ENCODE data around the gene OR1J2.

The OR1J2 gene, protein sequence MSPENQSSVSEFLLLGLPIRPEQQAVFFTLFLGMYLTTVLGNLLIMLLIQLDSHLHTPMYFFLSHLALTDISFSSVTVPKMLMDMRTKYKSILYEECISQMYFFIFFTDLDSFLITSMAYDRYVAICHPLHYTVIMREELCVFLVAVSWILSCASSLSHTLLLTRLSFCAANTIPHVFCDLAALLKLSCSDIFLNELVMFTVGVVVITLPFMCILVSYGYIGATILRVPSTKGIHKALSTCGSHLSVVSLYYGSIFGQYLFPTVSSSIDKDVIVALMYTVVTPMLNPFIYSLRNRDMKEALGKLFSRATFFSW

DNA sequence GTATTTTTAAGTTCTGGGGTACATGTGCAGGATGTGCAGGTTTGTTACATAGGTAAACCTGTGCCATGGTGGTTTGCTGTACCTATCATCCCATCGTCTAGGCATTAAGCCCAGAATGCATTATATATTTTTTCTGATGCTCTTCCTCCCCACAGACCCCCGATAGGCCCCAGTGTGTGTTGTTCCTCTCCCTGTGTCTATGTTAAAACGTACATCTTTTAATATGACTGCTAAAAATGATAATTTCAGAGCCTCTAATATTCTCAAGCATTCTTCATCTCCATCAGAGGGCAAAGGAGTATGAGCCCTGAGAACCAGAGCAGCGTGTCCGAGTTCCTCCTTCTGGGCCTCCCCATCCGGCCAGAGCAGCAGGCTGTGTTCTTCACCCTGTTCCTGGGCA, at the start of gene OR1J2:
Gene OR1J2 (plus strand): TSS at position 301 of the 400 bp plus-strand sequence. CDS start 0 bp downstream, at position 301.
- TF ChIP-seq, protein P1, sequence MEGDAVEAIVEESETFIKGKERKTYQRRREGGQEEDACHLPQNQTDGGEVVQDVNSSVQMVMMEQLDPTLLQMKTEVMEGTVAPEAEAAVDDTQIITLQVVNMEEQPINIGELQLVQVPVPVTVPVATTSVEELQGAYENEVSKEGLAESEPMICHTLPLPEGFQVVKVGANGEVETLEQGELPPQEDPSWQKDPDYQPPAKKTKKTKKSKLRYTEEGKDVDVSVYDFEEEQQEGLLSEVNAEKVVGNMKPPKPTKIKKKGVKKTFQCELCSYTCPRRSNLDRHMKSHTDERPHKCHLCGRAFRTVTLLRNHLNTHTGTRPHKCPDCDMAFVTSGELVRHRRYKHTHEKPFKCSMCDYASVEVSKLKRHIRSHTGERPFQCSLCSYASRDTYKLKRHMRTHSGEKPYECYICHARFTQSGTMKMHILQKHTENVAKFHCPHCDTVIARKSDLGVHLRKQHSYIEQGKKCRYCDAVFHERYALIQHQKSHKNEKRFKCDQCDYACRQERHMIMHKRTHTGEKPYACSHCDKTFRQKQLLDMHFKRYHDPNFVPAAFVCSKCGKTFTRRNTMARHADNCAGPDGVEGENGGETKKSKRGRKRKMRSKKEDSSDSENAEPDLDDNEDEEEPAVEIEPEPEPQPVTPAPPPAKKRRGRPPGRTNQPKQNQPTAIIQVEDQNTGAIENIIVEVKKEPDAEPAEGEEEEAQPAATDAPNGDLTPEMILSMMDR (IDR thresholded peaks at IDR 0.05; ENCODE audit: low read depth, low read length, missing control alignments) = no peak
- no peak for DNase-seq (ENCODE audit: low read depth)

DNA sequence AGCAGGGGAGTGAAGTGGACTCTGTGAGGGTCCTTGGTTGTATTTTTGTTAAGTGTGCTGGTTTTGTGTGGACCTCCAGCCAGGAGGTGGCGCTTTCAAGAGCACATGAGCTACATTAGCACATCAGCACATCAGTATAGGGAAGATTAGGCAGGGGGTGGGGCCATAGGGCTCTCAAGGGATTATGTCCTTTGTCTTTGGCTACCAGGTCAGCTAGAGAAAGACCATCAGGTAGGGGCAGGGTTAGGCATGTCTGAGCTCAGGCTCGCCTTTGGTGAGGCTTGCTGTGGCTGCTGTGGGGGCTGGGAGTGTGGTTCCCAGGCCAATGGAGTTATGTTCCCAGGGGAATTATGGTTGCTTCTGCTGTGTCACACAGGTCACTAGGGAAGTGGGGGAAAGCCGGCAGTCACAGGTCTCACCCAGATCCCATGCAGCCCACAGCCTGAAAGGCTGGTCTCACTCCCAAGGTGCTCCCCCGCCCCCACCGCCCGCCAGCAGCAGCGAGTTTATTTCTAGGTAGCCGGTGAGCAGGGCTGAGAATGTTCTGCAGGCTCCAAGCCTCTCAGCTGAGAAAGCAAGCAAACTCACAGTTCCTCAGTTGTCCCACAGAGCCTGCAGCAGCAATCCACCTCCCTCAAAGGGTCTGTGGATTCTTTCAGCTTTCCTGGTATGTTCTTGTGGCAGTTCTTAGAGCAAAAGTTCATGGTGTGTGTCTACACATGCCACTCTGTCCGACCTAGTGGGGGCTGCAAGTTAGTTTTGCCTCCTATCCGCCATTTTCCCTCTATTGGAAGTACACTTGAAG, 46.6 kb upstream of the OR1J2 start:
- TF ChIP-seq, protein P1 (IDR thresholded peaks at IDR 0.05; ENCODE audit: low read depth, low read length, missing control alignments) = peak; percentile 72
- peak overlapping the region; percentile 72 for H3K4me3 ChIP-seq (ENCODE audit: low read depth, low read length)
- peak; percentile 72 for DNase-seq (ENCODE audit: low read depth)

More for the DNA sequence above, at the start of gene OR1J2:
- no peak within 1 kb of the TSS for H3K4me3 ChIP-seq (ENCODE audit: low read depth, low read length)

DNA sequence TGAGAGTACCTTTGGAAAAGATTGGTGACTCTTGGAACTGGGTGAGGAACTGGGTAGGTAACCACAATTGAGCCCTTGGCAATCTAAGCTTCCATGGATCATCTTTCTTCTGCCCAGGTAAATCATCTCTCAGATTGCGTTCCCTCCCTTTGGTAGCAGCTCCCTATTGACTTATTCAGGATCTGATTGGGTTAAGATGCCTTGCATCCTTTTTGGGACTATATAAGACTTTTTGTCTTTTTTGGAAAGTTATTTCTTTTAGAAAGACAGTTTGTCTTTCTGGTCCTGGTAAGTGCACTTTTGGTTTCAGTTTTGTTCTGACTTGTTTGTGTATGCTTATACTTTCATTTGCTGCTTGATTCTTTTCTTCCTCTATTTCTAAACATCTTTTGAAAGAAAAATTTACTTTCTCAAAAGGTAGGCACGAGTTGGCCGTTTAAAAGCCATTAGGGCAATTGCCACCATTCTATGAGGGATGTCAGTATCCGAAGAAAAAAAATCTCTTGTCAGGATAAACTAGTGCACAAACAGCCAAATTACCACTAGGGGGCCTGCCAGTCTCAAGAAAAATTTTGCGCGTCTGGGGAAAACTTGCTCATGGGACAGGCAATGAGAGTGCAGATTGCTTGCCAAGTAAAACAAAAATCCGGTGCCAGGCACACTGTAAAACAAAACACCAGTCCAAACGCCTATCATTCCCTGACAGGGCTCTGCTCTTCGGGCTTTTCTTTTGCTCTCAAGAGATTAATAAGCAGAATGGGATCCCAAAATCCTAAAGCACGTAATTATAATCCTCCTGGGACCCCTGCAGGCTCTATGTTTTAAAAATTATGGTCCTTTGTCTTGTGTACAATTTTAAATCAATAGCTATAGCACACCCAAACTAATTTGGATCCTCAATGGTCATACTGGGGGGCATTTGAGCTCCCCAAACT, 45.7 kb upstream of the OR1J2 start:
- TF ChIP-seq, protein P1 (IDR thresholded peaks at IDR 0.05; ENCODE audit: low read depth, low read length, missing control alignments) = peak; percentile 89
- peak; percentile 51 for DNase-seq (ENCODE audit: low read depth)
- peak overlapping the region; percentile 72 for H3K4me3 ChIP-seq (ENCODE audit: low read depth, low read length)

DNA sequence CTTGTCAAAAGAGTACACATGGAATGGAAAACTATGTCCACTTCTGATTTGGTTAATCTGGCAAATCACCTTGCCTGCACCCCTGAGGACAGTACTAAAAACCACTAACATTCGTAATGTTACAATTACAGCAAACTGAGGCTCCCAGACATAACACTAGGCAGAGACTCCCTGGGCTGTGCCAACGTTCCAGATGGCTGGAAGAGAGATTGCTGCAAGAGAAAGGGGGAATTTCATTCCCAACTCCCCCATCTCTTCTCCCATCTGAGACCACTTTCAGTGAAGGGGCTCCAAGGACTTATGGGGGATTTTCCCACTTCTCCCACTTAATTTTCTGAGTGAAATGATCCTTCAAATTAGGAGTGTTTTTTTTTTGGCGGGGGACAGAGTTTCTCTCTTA, 44.1 kb upstream of the OR1J2 start:
- TF ChIP-seq, protein P1 (IDR thresholded peaks at IDR 0.05; ENCODE audit: low read depth, low read length, missing control alignments) = no peak
- DNase-seq (ENCODE audit: low read depth) = no peak
- H3K4me3 ChIP-seq (ENCODE audit: low read depth, low read length) = no peak overlapping the region

DNA sequence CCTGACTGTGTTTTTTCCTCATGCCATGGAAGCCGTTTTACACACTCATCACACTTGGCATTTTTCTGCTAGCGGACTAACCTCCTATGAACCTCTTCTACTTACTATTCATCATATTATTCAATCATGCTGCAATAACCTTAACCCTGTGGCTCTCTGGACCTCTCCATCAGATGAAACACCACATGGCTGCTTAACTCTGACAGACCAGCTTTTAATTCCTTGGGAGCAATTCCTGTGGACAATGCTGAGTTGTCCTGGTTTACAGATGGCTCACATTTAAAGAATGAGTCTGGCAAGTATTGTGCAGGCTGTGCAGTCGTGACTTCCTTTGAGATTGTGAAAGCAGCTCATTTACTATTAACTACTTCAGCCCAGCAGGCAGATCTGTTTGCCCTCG, 41.9 kb upstream of the OR1J2 start:
- no peak overlapping the region for H3K4me3 ChIP-seq (ENCODE audit: low read depth, low read length)
- TF ChIP-seq, protein P1 (IDR thresholded peaks at IDR 0.05; ENCODE audit: low read depth, low read length, missing control alignments) = no peak
- no peak for DNase-seq (ENCODE audit: low read depth)

DNA sequence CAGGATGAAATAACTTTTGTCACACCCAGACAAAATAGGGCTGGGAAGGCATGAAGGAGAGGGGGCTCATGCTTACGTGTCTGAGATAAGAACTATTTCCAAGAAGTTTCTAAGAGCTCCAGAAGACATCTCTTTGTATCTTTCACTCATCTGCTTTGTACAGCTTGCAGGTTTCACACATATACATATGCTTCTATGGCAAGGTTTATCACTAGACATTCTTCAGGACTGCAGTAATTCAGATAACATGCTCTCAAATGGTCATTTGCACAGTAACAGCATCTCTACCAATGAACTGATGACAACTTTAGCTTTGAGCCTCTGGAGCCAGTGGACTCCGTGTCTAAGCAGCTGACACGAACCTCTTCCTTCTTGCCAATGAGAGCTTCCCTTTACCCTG, 36.0 kb upstream of the OR1J2 start:
- H3K4me3 ChIP-seq (ENCODE audit: low read depth, low read length) = no peak overlapping the region
- no peak for DNase-seq (ENCODE audit: low read depth)
- TF ChIP-seq, protein P1 (IDR thresholded peaks at IDR 0.05; ENCODE audit: low read depth, low read length, missing control alignments) = no peak

All from GM12864 (cell line).